GM19324 (cell line): ENCODE measurements around the gene HTATIP2.
"Not testable (repeated sequence)": the region's sequence is repeated elsewhere in the genome, so short reads cannot be mapped to it uniquely, and the experiment has no call there.

ENCODE experiments used
- ATAC-seq: cut with Tn5 transposase; IDR thresholded peaks from one replicate; pipeline ENCODE4 v1.9.1; 2021; ENCODE audit warnings: mild to moderate bottlenecking, moderate library complexity; ENCODE audit not compliant: unreplicated experiment, low FRiP score

Gene HTATIP2

DNA sequence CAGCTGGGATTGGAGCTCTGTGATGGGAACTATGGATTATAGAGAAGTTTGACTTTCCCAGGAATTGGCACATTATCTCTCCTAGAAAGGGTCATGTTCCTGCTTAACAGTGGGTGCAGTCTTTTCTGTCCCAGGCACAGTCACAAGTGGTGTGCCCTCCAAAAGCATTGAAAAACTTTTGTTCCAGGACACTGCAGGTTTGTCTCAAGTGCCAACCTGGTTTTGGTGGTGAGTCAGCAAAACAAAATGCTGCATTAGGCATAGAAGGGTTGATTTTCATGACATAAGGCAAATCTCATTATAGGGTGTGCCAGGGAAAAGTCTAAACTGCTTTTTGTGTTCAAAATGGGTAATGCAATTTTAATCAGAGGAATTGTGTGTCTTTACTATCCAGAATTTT, 4.9 kb downstream of the HTATIP2 start:
- no peak for ATAC-seq

DNA sequence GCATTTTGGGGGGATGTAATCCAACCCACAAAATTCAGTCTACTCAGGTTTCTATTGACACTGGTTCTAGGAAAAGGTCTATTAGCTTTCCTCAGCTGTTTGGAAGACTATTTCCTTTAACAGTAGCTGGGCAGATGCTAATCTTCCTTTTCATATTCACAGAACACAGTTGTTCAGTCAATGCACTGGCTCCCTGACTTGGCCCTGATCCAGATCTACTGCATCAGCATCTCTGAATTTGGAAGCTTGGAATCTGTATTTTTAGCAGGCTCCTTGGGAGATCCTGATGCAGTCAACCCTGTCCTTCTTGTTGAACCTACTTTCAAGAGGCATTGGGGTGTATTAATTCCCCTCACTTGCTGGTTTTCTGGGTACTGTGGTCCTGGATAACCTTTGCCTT, 6.3 kb downstream of the HTATIP2 start:
- no peak for ATAC-seq

DNA sequence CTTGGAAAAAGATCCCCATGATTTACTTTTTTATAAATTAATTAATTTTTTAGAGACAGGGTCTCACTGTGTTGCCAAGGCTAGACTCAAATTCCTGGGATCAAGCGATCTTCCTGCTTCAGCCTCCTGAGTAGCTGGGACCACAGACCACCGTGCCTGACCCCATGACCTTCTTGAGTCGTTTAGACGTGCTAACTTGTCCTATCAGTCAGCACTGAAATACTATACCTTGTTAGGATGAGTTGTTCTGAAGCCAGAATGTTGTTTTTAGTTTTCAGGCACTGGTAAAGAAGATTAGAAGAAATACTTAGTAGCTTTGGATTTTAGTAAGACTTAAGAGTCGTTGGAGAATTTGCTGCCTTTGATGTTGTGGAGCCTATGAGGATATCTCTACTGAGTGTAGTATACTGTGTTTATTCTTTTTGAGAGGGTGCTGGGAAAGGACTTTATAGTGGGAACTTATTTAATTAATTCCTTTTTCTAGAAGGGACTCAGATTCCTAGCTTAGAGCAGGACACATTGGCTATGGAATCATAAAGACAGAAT, 8.6 kb downstream of the HTATIP2 start:
- ATAC-seq, result no peak

DNA sequence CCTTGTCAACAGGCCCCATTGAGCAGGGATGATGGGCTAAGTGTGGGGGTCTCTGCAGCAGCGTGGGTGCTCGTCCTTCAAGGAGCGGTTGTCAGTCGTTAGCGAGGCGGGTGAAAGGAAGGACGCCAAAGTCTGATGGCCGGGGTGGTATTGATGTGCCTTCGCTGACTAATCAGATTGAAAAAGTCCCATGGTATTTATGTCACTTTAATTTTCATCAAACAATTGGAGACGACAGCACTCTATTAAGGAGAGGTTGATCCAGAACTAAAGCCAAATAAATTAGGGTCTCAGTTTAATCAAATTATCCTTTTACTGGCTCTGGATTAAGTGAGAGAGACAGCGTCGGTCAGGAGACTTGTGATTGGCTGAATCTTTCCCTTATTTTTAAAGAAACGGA, 9.6 kb downstream of the HTATIP2 start:
- no peak for ATAC-seq

DNA sequence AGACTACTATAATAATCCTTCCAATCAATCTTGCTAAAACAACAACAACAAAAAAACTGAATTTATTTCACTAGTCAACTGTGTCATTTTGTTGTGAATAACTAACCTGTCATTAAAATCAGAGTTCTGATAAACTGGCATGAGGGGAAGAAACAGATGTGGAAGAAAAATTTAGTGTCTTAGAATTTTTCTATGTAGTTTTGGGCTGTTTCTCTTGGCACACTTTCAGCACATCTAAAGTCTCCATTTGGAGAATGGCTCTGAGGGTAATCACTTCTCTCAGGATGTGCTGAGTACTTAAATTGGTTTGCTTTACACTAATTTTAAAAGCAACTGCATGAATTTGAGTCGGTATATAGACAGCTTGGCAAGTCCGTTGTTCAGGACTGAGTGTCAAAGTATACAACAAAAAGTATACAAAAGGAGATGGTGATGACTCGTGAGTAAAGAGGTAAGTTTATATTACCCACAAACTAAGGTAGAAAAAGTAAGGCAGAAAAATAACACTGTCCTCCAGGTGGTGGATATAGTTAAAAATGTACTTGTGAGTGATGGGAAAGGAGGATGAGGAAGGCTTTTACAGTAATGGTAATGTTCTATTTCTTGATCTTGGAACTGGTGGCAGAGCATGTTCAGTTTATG, 10.2 kb downstream of the HTATIP2 start:
- no peak for ATAC-seq

DNA sequence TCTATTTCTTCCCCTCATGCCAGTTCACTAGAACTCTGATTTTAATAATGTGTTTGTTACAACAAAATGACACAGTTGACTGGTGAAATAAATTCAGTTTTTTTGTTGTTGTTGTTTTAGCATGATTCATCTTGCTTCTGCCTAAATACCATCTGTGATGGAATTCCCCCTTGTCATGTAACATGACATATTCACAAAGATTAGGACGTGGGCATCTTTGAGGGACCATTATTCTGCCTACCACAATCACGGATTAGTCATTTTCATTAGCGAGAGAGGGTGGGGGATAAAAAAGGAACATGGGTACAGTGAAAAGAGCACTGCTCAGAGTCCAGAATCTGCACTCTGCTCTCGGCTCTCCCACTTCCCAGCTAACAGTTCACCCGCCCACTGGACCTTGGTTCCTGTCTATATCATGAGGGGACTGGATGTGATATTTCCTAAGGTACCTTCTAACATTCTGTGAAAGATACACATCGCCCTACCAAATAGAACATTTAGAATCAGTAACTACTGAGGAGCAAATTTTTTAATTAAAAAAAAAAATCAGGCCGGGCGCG, 11.3 kb downstream of the HTATIP2 start:
- no peak for ATAC-seq

DNA sequence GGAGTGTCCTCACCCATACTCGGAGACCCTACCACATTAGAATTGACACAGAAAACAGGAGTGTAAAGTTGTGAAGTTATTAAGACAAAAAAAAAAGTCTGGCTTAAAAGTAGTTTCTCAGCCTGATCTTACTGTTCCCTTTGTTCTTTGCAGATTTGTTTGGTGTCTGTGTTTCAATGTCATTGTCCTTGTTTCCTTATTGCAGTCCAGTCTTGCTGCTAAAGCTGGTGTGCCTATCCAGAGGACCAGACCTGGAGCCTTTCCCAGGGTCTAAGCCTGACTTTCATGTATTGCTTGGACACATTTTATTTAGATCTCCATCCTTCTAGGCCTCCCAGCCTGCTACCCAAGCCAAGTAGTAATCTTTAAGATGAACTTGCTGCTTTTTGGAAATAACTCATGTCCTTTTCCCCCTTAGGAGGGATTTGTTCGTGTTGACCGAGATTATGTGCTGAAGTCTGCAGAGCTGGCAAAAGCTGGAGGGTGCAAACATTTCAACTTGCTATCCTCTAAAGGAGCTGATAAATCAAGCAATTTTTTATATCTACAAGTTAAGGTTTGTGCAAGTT, 12.7 kb downstream of the HTATIP2 start:
- ATAC-seq, result no peak

DNA sequence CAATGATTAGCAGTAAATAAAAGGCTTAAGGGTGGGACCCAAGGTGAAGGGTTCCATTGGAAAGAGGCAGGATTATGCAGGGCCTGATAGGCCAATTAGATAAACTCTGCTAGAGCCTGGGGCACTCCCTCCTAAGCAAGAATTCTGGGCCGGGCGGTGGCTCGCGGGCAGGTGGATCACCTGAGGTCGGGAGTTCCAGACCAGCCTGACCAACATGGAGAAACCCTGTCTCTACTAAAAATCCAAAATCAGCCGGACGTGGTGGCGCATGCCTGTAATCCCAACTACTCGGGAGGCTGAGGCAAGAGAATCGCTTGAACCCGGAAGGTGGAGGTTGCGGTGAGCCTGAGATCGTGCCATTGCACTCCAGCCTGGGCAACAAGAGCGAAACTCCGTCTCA, 22.5 kb downstream of the HTATIP2 start:
- ATAC-seq, result not testable (repeated sequence)

DNA sequence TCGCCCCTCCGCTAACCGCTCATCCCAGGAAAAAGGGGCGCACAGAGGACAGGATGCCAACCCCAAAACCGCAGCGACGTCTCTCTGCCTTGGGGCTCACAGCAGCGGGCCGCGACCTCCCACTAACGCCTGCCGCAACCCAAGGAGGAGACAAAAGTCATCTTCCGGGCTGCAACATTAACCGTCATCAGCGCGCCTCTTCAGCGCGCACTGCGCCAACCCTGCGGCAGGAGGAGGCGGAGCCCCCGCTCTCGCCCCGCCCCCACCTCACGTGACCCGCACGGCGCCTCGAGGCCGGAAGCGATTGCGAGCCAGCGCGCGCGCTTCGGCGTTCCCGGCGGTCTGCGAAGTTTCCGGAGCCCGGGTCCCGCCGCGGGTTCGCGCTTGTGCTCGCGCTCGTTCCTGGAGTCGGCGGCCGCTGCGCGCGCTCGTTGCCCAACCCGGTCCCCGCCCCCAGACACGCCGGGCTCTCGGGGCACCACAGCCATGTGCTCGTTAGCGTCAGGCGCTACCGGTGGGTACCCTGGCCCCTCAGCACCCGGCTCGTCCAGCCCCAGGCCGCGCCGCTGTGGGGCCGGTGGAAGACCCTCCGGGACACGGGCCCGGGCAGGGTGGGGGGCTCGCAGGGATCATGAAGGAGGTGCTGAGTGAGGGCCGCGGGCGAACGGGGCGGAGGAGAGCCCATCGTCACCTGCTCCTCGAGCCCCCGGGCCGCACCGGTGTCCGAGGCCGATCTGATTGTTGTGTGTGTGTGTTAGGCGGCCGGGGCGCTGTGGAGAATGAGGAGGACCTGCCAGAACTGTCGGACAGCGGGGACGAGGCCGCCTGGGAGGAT, 24.0 kb downstream of the HTATIP2 start, which contains the start of gene PRMT3:
PRMT3 (plus strand) TSS at position 456 of the 835 bp plus-strand sequence; CDS start at position 487, 31 bp downstream.
- peak; percentile 90 for ATAC-seq

DNA sequence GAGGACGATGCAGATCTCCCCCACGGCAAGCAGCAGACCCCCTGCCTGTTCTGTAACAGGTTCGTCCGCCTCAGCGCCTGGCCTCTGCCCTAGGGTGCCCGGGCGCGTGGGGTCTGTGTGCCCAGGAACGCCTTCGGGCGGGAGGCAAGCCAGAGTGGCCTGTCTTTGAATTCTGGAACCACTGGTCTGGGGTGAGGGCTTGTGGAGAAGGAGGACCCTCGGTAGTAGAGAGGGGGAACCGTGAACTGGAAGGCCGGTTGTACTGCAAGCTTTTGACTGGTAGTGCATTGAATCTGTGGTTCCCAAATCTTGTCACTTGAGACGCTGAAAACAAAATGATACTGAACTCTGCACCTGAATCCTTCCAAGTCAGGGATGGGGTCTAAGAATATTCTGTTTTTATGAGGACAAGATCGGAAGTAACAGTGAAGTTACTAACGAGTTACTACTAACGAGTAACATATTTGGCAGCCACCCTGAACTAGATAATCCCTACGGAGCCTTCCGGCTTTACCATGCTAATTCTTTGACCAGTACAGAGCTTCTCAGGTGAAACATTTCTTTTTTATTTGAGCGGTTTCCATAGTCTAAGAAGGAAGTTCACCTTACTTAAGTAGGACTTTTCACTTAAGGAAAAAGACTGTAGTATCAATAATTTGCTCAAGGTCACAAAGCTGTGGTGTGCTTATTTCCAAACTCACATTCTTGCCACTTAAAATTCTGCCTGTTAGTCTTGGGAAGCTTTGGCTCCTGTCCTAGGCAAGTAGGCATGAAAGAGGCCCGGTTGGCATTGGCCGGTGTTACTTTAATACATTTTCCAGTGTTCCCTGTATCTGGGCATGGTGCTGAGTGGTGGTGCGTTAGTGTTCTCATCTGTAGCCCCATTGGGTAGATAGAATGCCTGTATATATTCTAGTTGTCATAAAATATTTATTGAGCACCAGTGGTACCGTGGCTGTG, 24.9 kb downstream of the HTATIP2 start:
- ATAC-seq, result peak; percentile 18

DNA sequence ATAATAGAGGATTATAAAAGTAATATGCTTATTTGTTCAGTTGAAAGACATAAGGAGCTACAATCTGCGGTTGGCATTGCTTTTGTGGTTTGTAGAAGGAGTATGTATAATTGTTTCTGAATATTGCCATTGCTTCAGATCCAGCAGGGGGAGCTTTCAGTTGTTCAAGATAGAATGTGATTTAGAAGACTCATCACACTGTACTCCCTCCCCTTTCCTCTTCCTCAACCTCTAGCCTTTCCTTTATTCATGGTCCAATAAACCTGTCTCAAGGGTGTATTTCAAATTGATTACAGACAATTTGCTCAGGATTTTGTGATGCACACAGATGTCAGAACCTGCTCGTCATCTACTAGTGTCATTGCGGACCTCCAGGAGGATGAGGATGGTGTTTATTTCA, 33.8 kb downstream of the HTATIP2 start:
- ATAC-seq, result peak; percentile 81

DNA sequence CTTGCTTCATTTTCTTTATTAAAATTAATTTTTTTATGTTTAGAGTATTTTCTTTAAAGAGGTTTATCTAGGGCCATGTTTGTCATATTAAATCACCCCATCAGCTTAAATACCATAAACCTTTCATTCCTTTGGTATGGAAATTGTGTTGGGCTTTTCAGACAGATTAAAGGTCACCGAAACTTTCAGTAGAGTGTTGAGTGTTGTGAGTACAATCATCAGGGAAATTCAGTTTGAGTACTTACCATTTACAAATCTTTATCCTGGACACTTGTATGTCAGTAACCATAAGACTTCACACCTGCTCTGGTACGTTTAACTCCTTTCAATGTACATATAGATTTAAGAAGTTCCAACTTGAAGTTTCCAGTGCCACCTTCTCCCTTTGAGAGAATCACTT, 36.0 kb downstream of the HTATIP2 start:
- ATAC-seq, result no peak

DNA sequence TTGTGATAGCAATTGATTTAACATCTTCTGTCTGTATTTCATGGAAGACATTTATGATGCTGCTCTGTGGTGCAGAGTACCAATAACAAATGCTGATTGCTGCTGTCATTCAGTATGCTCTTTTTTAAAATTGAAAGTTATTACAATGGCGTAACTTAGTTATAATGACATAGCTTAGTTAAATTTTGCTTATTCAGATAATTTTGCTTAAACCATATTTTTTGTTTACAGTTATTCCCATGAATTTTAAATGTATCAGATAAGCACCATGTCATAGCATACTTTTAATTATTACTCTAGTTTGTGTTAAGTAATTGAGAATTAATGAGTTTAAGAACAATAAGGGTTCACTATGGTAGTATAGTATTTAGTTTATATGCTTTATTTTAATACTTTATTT, 39.5 kb downstream of the HTATIP2 start:
- no peak for ATAC-seq

DNA sequence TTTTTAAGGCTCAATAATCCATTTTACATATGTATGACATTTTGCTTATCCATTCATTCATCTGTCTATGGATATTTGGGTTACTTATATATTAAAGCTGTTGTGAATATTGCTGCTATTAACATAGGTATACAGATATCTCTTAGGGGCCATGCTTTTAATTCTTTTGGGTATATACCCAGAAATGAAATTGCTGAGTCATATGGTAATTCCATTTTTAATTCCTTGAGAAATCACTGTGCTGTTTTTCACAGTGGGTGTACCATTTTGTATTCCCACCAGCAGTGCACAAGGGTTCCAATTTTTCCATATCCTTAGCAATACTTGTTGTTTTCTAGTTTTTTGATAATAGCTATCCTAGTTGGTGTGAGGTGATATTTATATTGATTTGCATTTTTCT, 43.0 kb downstream of the HTATIP2 start:
- ATAC-seq, result no peak

DNA sequence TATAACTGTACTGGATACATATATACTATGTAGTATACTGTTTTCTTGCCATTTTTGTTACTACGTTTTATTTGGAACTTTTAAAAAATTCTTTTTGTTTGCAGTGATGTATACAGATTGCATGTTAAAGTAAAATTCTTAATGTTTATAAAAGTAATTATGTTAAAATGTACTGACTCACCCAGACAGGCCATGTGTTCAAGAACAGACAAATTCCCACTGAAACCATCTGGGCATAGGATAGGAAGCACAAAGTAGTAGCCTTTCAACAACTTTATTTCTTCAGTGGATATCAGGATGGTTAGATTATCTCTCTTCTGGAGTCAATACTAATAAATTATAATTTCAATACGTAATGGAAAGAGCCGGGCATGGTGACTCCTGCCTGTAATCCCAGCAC, 43.8 kb downstream of the HTATIP2 start:
- ATAC-seq, result no peak

DNA sequence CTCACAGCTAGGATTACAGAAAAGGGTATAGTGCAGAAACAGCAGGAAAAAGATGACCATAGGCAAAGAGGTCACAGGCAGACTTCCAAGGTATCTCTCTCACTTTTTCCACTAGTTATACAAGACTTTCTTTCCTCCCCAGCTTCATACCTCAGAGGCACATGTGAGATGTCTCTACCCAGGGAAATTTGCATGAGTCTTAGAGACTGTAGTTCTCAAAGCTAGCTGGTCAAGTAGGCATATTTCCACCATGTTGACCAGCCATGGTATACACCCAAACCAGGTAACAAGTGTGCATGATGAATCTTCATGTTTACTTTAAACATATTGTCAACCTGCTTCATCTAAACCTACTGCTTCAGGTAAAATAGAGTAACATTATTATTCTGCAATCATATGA, 51.9 kb downstream of the HTATIP2 start:
- ATAC-seq, result no peak

DNA sequence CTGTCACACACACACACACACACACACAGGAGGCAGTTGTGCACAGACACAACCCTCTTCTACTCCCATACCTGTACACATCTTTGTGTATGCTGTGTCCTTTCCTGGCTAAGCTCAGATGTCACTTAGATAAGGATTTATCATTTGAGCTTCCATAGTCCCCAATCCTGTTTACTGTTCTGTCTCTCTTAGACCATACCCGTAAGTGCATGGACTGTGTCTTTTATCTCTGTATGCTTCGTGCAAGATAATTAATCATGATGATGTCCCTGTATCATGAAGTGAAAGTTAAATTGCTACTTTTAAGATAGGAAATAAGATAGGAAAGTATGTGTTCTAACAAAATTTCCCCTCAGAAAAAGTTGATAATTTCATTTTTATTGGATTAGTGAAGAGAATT, 54.3 kb downstream of the HTATIP2 start:
- ATAC-seq, result no peak

DNA sequence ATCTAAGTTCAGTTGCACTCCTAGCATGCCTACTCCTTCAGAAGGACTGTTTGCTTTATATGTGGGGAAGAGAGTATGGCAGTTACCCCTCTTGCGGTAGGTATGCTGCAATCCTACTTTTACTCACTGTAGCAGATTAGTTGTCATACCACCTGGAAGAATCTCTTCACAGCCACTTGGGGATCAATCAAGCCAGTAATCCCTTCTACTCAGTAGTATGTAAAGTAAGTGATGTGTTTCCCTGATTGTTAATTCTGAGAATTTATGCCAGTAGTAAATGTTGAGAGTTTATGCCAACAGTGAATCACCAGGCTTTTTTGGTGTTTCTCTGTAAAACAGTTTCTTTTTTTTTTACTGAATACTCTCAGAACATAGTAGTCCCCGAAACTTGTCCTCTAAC, 58.4 kb downstream of the HTATIP2 start:
- ATAC-seq, result no peak

DNA sequence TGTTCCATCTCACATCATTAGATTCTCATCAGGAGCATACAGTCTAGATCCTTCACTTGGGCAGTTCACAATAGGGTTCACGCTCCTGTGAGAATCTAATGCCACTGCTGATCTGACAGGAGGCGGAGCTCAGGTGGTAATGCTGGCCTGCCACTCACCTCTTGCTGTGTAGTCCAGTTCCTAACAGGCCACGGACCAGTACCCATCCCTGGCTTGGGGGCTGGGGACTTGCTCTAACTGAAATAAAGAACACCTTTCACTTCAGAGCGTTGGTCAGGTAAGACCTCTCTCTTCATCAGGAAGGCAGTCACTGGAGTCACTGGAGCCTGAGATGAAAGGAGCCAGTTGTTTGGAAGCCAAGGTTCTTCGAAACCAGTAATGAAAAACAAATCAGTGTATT, 65.7 kb downstream of the HTATIP2 start:
- ATAC-seq, result no peak
